Erythroblast (primary cell): ENCODE results near the gene ATP1A4.

ENCODE experiments used
- GATA1 ChIP-seq: IDR thresholded peaks from 2 replicates; pipeline ENCODE4 v1.6.1; 2011; ENCODE audit warnings: low read depth, mild to moderate bottlenecking, control low read depth, low read length, moderate library complexity
- POLR2A ChIP-seq: IDR thresholded peaks from 2 replicates; pipeline ENCODE4 v1.6.1; 2011; ENCODE audit warnings: mild to moderate bottlenecking, low read length

DNA sequence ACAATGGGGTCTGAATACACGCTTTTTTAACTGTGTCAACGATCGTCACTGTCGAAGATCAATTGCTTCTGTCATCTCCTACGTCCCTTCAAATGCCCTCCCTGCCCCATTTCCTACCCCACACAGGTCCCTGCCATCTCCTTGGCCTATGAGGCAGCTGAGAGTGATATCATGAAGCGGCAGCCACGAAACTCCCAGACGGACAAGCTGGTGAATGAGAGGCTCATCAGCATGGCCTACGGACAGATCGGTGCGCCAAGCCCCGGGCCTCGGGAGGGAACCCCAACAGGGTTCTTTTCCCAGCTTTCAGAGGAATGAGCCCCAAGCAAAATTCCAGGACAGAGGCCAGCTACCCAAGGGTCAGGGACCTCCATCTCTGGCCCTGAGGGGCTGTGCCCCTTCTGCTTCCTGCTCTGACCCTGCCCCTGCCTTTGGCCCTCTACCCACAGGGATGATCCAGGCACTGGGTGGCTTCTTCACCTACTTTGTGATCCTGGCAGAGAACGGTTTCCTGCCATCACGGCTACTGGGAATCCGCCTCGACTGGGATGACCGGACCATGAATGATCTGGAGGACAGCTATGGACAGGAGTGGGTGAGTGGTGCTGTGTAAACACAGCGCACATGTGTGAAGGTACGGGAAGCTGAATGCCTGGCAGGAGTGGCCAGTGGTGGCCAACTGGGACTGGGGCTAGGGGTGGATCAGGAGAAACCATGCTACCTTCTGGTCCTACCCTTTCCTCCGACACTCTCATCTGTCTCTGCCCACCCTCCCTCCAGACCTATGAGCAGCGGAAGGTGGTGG is 15.1 kb upstream of the ATP1A4 start:
- TF ChIP-seq POLR2A (no peak), GATA1 (no peak)
